HepG2 (cell line): Measurements from ENCODE around the gene PPP2R2D. TPM values are rescaled to one million over a fixed set of nuclear protein-coding genes. Genes with fewer than 3 reads are reported as not detected.

ENCODE experiments used
- CCAR2 ChIP-seq: fragments of 200-400 bp; formaldehyde crosslinking; optimal IDR thresholded peaks from 2 replicates; pipeline ENCODE3; 2018; ENCODE audit warnings: low read depth, mild to moderate bottlenecking, low read length, moderate library complexity
- FUBP1 ChIP-seq: sonication (generic); formaldehyde crosslinking; IDR thresholded peaks from 2 replicates; pipeline ENCODE4 v1.5.1; 2020; ENCODE audit warnings: missing genetic modification reagents, mild to moderate bottlenecking, borderline replicate concordance
- HNRNPH1 ChIP-seq: fragments of 200-400 bp; formaldehyde crosslinking; optimal IDR thresholded peaks from 2 replicates; pipeline ENCODE3; 2017; ENCODE audit warnings: mild to moderate bottlenecking, low read depth, low read length
- KDM6A ChIP-seq: IDR thresholded peaks from 2 replicates; pipeline ENCODE4 v1.6.1; 2016; ENCODE audit warnings: low read depth
- KLF15 ChIP-seq: sonication (generic); formaldehyde crosslinking; IDR thresholded peaks from 2 replicates; pipeline ENCODE4 v1.8.1; 2023; ENCODE audit warnings: borderline replicate concordance, mild to moderate bottlenecking, inconsistent platforms, missing genetic modification reagents, mixed read lengths
- NFE2L1 ChIP-seq: sonication (generic); formaldehyde crosslinking; IDR thresholded peaks from 2 replicates; pipeline ENCODE4 v1.4.0; 2020; ENCODE audit warnings: missing genetic modification reagents, mild to moderate bottlenecking, borderline replicate concordance
- PCBP1 ChIP-seq: fragments of 200-400 bp; formaldehyde crosslinking; IDR thresholded peaks from 2 replicates; pipeline ENCODE4 v1.6.1; 2017; ENCODE audit warnings: mild to moderate bottlenecking, low read depth, low read length, borderline replicate concordance
- PHF8 ChIP-seq: sonication (generic); formaldehyde crosslinking; IDR thresholded peaks from 2 replicates; pipeline ENCODE4 v1.5.0; 2020; ENCODE audit warnings: missing genetic modification reagents
- SIN3B ChIP-seq: fragments of 150-350 bp; IDR thresholded peaks from 2 replicates; pipeline ENCODE4 v1.6.1; 2014; ENCODE audit warnings: low read length
- SP4 ChIP-seq: sonication (generic); formaldehyde crosslinking; IDR thresholded peaks from 2 replicates; pipeline ENCODE4 v1.8.1; 2023; ENCODE audit warnings: mild to moderate bottlenecking, missing genetic modification reagents
- SRF ChIP-seq: IDR thresholded peaks from 2 replicates; pipeline ENCODE4 v1.6.1; 2011; ENCODE audit warnings: mild to moderate bottlenecking, low read depth, low read length, moderate library complexity
- SSRP1 ChIP-seq: IDR thresholded peaks from 2 replicates; pipeline ENCODE4 v1.6.1; 2016; ENCODE audit warnings: control low read depth
- TEAD2 ChIP-seq: sonication (generic); formaldehyde crosslinking; IDR thresholded peaks from 2 replicates; pipeline ENCODE4 v1.9.0; 2021; ENCODE audit warnings: missing genetic modification reagents
- THAP11 ChIP-seq: IDR thresholded peaks from 2 replicates; pipeline ENCODE4 v1.6.1; 2016; ENCODE audit warnings: missing biosample characterization, missing genetic modification reagents
- YY1 ChIP-seq: IDR thresholded peaks from 2 replicates; pipeline ENCODE4 v1.6.1; 2011; ENCODE audit warnings: low read length, low read depth, moderate library complexity, mild to moderate bottlenecking; ENCODE audit not compliant: insufficient read depth, insufficient replicate concordance
- ZBTB2 ChIP-seq: sonication (generic); formaldehyde crosslinking; IDR thresholded peaks from 2 replicates; pipeline ENCODE4 v1.8.0; 2022; ENCODE audit warnings: low read depth, missing genetic modification reagents
- ZBTB20 ChIP-seq: sonication (generic); formaldehyde crosslinking; IDR thresholded peaks from 2 replicates; pipeline ENCODE4 v1.8.1; 2023; ENCODE audit warnings: missing genetic modification reagents, low read depth, mild to moderate bottlenecking, borderline replicate concordance
- ZEB1 ChIP-seq: IDR thresholded peaks from 2 replicates; pipeline ENCODE4 v1.6.1; 2012; ENCODE audit warnings: mild to moderate bottlenecking, low read depth, inconsistent platforms; ENCODE audit not compliant: insufficient replicate concordance
- ZFP62 ChIP-seq: sonication (generic); formaldehyde crosslinking; IDR thresholded peaks from 2 replicates; pipeline ENCODE4 v1.4.0; 2020; ENCODE audit warnings: missing genetic modification reagents
- ZFP90 ChIP-seq: sonication (generic); formaldehyde crosslinking; IDR thresholded peaks from 2 replicates; pipeline ENCODE4 v1.8.0; 2022; ENCODE audit warnings: missing genetic modification reagents, mild to moderate bottlenecking, inconsistent platforms, borderline replicate concordance
- ZNF101 ChIP-seq: sonication (generic); formaldehyde crosslinking; IDR thresholded peaks from 2 replicates; pipeline ENCODE4 v1.4.0; 2020; ENCODE audit warnings: mild to moderate bottlenecking, low read depth, missing genetic modification reagents, borderline replicate concordance
- ZNF235 ChIP-seq: sonication (generic); formaldehyde crosslinking; IDR thresholded peaks from 2 replicates; pipeline ENCODE4 v1.8.1; 2023; ENCODE audit warnings: mild to moderate bottlenecking, missing genetic modification reagents, borderline replicate concordance
- ZNF761 ChIP-seq: sonication (generic); formaldehyde crosslinking; conservative IDR thresholded peaks from 2 replicates; pipeline ENCODE4 v1.4.0; 2020; ENCODE audit warnings: mild to moderate bottlenecking, missing genetic modification reagents
- polyA plus RNA-seq, 8 experiments: library from polyadenylated mRNA; depleted of rRNA in 3 of 8; stranded (reverse) in 7 of 8; unstranded in 1 of 8; fragments of >200 nt; fragmentation: Illumina TruSeq in 4 of 8; extraction: Trizol in 4 of 8; gene quantifications; 2 replicates each; pipeline versions ENCODE4 v1.2.1 to v1.2.3, GENCODE V29; 2011 to 2016; ENCODE audit warnings: low read depth in 4 of 8, missing spikeins in 1 of 8, mixed read lengths in 1 of 8; ENCODE audit not compliant: insufficient read depth in 1 of 8
- total RNA-seq, 5 experiments: library from RNA; depleted of rRNA; stranded (reverse); fragments of >200 nt; fragmentation: Illumina TruSeq; extraction: Trizol; gene quantifications; 2 replicates each; pipeline ENCODE4 v1.2.3, GENCODE V29; 2016; ENCODE audit warnings: low read depth in 1 of 5
- TF ChIP-seq, protein P1 (sequence below): sonication (generic); formaldehyde crosslinking; IDR thresholded peaks from 2 replicates; pipeline ENCODE4 v1.4.0; 2020; ENCODE audit warnings: missing genetic modification reagents
- TF ChIP-seq, protein P2 (sequence below): sonication (generic); formaldehyde crosslinking; IDR thresholded peaks from 2 replicates; pipeline ENCODE4 v1.8.0; 2022; ENCODE audit warnings: mild to moderate bottlenecking, missing genetic modification reagents, borderline replicate concordance

Gene PPP2R2D
- total and polyA plus RNA-seq, 2 of the 13 experiments (the other 11 are each of a cell fraction or from before 2014, with no cell fraction given) = 32.7 to 33.2 TPM

DNA sequence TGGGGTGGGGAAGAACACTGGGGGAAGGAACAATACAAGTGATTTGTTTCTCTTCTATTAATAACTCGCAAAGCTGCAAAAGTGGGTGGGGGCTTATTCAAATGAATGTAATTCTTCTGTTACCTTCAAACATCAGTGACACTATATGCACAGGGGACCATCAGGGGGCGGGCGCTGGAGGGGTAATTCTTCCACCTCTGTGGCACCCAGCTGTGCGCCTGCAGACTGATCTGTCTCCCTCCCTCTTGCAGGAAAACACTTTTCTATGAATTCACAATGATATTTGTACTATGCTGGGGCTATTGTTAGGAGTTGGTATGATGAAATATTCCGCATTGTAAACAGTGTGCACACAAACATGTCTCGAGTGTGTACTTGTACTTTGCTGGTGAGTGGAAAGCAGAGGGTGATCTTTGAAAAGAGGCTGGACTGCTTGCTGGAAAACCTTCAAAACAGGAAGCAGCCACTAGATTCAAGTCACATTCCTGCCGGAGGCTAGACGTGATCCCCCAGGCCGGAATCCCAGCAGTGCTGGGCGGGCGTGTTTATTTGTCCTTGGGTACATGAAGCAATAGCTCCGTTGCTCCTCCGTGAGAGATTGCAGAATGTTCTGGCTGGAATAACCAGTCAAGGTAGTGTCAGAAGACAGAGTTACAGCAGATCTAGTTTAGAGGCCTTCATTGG, 96.7 kb downstream of the PPP2R2D start (continued):
- TF ChIP-seq, protein P1, sequence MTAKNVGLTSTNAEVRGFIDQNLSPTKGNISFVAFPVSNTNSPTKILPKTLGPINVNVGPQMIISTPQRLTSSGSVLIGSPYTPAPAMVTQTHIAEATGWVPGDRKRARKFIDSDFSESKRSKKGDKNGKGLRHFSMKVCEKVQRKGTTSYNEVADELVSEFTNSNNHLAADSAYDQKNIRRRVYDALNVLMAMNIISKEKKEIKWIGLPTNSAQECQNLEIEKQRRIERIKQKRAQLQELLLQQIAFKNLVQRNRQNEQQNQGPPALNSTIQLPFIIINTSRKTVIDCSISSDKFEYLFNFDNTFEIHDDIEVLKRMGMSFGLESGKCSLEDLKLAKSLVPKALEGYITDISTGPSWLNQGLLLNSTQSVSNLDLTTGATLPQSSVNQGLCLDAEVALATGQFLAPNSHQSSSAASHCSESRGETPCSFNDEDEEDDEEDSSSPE (CRISPR knock-in tag) = peak; percentile 66
- no peak for TF ChIP-seq ZBTB2 (CRISPR knock-in tag)
- TF ChIP-seq ZNF761 (CRISPR knock-in tag) = peak; percentile 86
- no peak for TF ChIP-seq FUBP1 (CRISPR knock-in tag)
- TF ChIP-seq ZFP90 (CRISPR knock-in tag) = no peak; the same call in 1 of the 2 replicates
- TF ChIP-seq HNRNPH1 = no peak
- TF ChIP-seq, protein P2, sequence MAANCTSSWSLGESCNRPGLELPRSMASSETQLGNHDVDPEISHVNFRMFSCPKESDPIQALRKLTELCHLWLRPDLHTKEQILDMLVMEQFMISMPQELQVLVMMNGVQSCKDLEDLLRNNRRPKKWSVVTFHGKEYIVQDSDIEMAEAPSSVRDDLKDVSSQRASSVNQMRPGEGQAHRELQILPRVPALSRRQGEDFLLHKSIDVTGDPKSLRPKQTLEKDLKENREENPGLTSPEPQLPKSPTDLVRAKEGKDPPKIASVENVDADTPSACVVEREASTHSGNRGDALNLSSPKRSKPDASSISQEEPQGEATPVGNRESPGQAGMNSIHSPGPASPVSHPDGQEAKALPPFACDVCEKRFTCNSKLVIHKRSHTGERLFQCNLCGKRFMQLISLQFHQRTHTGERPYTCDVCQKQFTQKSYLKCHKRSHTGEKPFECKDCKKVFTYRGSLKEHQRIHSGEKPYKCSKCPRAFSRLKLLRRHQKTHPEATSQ (CRISPR knock-in tag) = no peak
- no peak for TF ChIP-seq ZEB1
- TF ChIP-seq PHF8 (CRISPR knock-in tag) = peak; percentile 37; the same call in 1 of the 2 replicates
- no peak for TF ChIP-seq SP4
- TF ChIP-seq ZNF235 (CRISPR knock-in tag) = peak; percentile 49; the same call in 1 of the 2 replicates
- no peak for TF ChIP-seq YY1
- TF ChIP-seq SIN3B = no peak
- peak; percentile 79 for TF ChIP-seq THAP11 (CRISPR knock-in tag)
- no peak for TF ChIP-seq ZNF101 (CRISPR knock-in tag)
- no peak for TF ChIP-seq SRF
- TF ChIP-seq ZFP62 = no peak
- TF ChIP-seq TEAD2 (CRISPR knock-in tag) = no peak
- TF ChIP-seq PCBP1 = no peak
- TF ChIP-seq ZBTB20 (CRISPR knock-in tag) = peak; percentile 62; the same call in 1 of the 2 replicates
- TF ChIP-seq KLF15 = 0 out of 2 replicates have a peak, but pooled peaks have one; percentile 36
- TF ChIP-seq NFE2L1 (CRISPR knock-in tag) = no peak
- TF ChIP-seq KDM6A (CRISPR knock-in tag) = peak; percentile 50; the same call in 1 of the 2 replicates
- TF ChIP-seq SSRP1 (CRISPR knock-in tag) = peak; percentile 77; the same call in 1 of the 2 replicates
- no peak for TF ChIP-seq CCAR2
